Immature natural killer cell (primary cell): Measurements from ENCODE around the gene LIPC. TPM values are rescaled to one million over a fixed set of nuclear protein-coding genes. Genes with fewer than 3 reads are reported as not detected.
A peak's percentile ranks its signal among the peaks of the same experiment; 100 is the strongest.

ENCODE experiments used
- DNase-seq, 3 donors: peaks; one replicate each; pipeline ENCODE4 v3.0.0; 2022; ENCODE audit warnings: mixed read lengths in 1 of 3
- H3K27ac Mint-ChIP-seq, 6 donors: one replicate each; pipeline ENCODE4 v1.8.0; 2020; ENCODE audit warnings: mixed read lengths in 6 of 6, mild to moderate bottlenecking in 5 of 6, inconsistent platforms in 4 of 6, moderate library complexity in 3 of 6
- H3K27me3 Mint-ChIP-seq, 3 donors: one replicate each; pipeline ENCODE4 v1.8.0; 2020 to 2021; ENCODE audit warnings: low read depth in 3 of 3, mild to moderate bottlenecking in 3 of 3, mixed read lengths in 3 of 3, moderate library complexity in 3 of 3, inconsistent platforms in 1 of 3
- H3K36me3 Mint-ChIP-seq, 3 donors: one replicate each; pipeline ENCODE4 v1.8.0; 2020; ENCODE audit warnings: mixed read lengths in 3 of 3, inconsistent platforms in 2 of 3, mild to moderate bottlenecking in 2 of 3
- H3K4me1 Mint-ChIP-seq, 2 donors: one replicate each; pipeline ENCODE4 v1.8.0; 2020; ENCODE audit warnings: inconsistent platforms in 2 of 2, mild to moderate bottlenecking in 2 of 2, mixed read lengths in 2 of 2, moderate library complexity in 1 of 2
- H3K4me3 Mint-ChIP-seq, 5 donors: one replicate each; pipeline ENCODE4 v1.8.0; 2020; ENCODE audit warnings: mild to moderate bottlenecking in 5 of 5, mixed read lengths in 5 of 5, inconsistent platforms in 3 of 5, moderate library complexity in 3 of 5
- H3K9me3 Mint-ChIP-seq, 6 donors: one replicate each; pipeline ENCODE4 v1.8.0; 2020; ENCODE audit warnings: mild to moderate bottlenecking in 6 of 6, mixed read lengths in 6 of 6, inconsistent platforms in 4 of 6, moderate library complexity in 3 of 6
- polyA plus RNA-seq, 3 donors: library from polyadenylated mRNA; unstranded; fragments of 300-500 nt; fragmentation: Illumina TruSeq; gene quantifications; one replicate each; pipeline ENCODE4 v1.2.3, GENCODE V29; 2021

Gene LIPC
- polyA plus RNA-seq, 3 donors from 2014 or later: 2.4 to 6.8 (median 2.8) TPM

DNA sequence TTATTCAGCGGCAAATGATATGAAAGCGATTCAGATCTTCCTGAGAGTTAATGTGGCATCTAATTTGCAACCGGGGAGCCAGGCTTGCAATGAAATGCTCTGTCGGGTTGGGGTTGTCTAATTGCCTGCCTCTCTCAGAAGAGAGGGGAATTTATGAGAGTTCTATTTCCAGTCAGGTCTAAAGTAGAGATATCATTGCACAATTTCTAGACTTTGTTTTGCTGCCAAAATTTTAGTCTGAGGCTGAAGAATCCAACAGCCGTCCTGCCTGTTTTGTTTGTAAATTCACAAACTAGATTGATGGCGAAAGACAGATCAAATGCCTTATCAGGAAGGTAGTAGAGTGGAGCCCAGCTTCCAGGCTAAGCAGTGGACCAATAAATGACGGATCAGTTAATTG lies 610 bp downstream of the LIPC start:
- H3K9me3 Mint-ChIP-seq: no peaks in the 10 kb centered on the region
- H3K4me1 Mint-ChIP-seq: no peaks in the 10 kb centered on the region
- no peak overlapping the region for H3K27ac Mint-ChIP-seq
- no peak for DNase-seq
- peaks cover 0 to 2% (median 1%) of the 10 kb centered on the region in 3 donors for H3K27me3 Mint-ChIP-seq
- H3K4me3 Mint-ChIP-seq: no peak overlapping the region
- H3K36me3 Mint-ChIP-seq: peaks cover 0 to 12% (median 0%) of the 10 kb centered on the region in 3 donors

DNA sequence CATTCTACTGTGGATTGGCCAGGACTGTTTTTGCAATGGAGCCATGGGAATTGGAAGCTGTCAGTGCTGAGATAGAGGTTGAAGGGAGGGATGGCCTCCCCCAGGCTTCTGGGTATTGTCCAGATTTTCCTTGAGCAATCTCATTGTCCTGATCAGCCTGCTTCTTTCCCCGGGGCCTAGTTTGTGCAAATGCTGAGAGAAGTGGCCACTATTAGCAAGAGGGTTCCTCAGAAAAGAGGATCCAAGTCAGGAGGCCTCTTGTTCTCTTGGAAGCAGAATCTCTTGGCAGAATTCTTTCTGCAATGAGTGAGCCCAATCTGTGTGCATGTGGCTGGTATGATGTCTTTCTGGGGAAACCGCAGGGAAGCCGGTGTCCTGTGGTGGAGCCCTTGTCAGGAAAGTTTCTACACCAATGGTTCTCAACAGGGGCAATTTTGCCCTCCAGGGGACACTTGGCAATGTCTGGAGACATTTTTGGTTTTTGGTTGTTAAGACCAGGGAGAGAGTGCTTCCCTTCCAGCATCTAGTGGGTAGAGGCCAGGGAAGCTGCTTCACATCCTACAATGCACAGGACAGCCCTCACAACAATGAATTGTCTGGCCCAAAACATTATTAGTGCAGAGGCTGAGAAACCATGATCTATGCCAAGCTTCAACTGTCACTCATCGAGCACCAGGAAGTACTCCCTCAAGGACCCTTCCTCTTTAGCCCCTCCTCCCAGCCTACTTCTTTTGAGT lies 2.0 kb downstream of the LIPC start:
- DNase-seq: no peak
- peaks cover 2 to 3% of the 10 kb centered on the region in 2 donors for H3K4me1 Mint-ChIP-seq
- no peaks in the 10 kb centered on the region for H3K27me3 Mint-ChIP-seq
- no peak overlapping the region for H3K4me3 Mint-ChIP-seq
- peaks cover 0 to 12% (median 0%) of the 10 kb centered on the region in 3 donors for H3K36me3 Mint-ChIP-seq
- H3K9me3 Mint-ChIP-seq: no peaks in the 10 kb centered on the region
- H3K27ac Mint-ChIP-seq: no peak overlapping the region

DNA sequence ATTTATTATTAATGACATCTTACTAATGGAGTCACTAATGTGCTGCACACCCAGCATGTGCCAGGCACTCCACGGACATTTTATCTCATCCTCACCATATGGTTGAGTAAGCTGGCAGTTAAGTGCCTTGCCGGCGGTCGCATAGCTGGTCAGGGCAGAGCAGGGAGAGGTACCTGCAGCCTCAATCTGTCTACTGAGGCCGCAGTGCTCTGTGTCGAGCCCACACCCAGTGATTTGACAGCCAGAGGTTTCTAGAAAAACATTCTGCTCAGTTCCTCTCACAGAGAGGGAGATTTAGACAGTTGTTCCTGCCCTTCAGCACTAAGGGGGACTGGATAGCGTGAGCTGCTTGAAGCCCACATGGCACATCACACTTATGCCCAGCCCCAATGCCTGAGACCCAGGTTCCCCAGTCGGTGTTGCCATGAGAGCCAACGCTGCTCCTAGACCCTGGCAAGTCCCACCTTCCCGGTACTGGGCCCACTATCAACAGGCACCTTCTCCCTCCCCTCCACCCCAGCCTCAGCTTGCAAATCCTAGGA lies 2.6 kb downstream of the LIPC start:
- no peaks in the 10 kb centered on the region for H3K27me3 Mint-ChIP-seq
- H3K9me3 Mint-ChIP-seq: no peaks in the 10 kb centered on the region
- no peak overlapping the region for H3K4me3 Mint-ChIP-seq
- H3K27ac Mint-ChIP-seq: no peak overlapping the region
- no peak for DNase-seq
- H3K4me1 Mint-ChIP-seq: peaks cover 9 to 10% of the 10 kb centered on the region in 2 donors
- H3K36me3 Mint-ChIP-seq: peaks cover 0 to 12% (median 0%) of the 10 kb centered on the region in 3 donors

DNA sequence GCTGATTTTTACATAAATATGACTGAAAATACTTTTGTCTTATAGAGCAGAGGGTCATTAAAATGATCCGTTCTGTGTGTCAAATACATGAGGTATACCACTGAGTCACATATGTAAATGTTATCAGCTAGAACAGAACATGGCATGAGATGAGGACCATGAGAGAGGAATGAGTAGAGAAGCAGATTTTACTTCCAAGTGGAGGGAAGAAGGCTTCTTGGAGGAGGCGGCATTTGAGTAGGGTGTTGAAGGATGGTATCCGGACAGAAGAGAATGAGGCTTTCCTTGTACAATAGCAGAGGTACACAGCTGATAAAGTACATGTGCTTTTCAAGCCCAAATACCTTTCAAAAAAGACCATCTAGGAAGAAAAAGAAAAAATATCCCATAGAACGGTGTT lies 4.8 kb downstream of the LIPC start:
- peak overlapping the region in 1 of 6 donors; percentile 56 for H3K27ac Mint-ChIP-seq
- H3K9me3 Mint-ChIP-seq: no peaks in the 10 kb centered on the region
- H3K4me1 Mint-ChIP-seq: peaks cover 17 to 28% of the 10 kb centered on the region in 2 donors

GRCh38 chr15:58437531-58438105 lies 5.8 kb downstream of the LIPC start:
- peaks cover 22 to 38% of the 10 kb centered on the region in 2 donors for H3K4me1 Mint-ChIP-seq
- no peak overlapping the region for H3K4me3 Mint-ChIP-seq
- H3K27me3 Mint-ChIP-seq: no peaks in the 10 kb centered on the region
- no peaks in the 10 kb centered on the region for H3K9me3 Mint-ChIP-seq
- peak overlapping the region in 2 of 6 donors; percentile 2 to 39 for H3K27ac Mint-ChIP-seq
- DNase-seq: no peak
- H3K36me3 Mint-ChIP-seq: peaks cover 0 to 8% (median 0%) of the 10 kb centered on the region in 3 donors

More for the DNA sequence above, 4.8 kb downstream of the LIPC start:
- no peak overlapping the region for H3K4me3 Mint-ChIP-seq
- no peak for DNase-seq
- H3K27me3 Mint-ChIP-seq: no peaks in the 10 kb centered on the region
- H3K36me3 Mint-ChIP-seq: peaks cover 0 to 8% (median 0%) of the 10 kb centered on the region in 3 donors

- peak overlapping the region in 1 of 6 donors; percentile 39 for H3K27ac Mint-ChIP-seq
- H3K36me3 Mint-ChIP-seq: peaks cover 0 to 7% (median 0%) of the 10 kb centered on the region in 3 donors
- no peaks in the 10 kb centered on the region for H3K9me3 Mint-ChIP-seq
- no peak overlapping the region for H3K4me3 Mint-ChIP-seq
- no peaks in the 10 kb centered on the region for H3K27me3 Mint-ChIP-seq
- peaks cover 24 to 39% of the 10 kb centered on the region in 2 donors for H3K4me1 Mint-ChIP-seq
- no peak for DNase-seq
These were observed 6.3 kb downstream of the LIPC start for GRCh38 chr15:58438111-58438510.

DNA sequence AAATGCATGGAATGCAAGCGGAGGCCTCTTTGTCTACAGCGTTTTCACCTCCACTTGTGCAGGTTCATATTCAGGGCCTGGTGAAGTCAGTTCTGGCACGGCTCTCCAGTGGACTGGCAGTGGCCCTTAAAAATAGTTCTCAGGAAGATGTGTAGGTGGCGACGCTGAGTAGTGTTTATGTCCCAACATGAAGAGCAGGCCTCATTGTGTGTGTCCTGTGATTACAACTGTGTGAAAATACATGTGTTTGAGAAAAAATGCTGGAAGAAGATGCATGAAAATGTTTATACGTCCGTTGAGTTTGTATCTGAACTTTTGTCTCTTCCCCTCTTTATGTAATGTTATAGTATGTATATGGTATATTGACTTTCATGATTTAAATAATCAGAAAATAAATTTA lies 7.2 kb downstream of the LIPC start:
- peak; percentile 32 to 47 (median 47) for DNase-seq
- Mint-ChIP-seq H3K4me1 (peaks cover 28 to 46% of the 10 kb centered on the region in 2 donors), H3K36me3 (peaks cover 0 to 4% (median 0%) of the 10 kb centered on the region in 3 donors), H3K4me3 (no peak overlapping the region), H3K27ac (peak overlapping the region in 4 of 6 donors; percentile 51 to 80 (median 69)), H3K27me3 (no peaks in the 10 kb centered on the region), H3K9me3 (no peaks in the 10 kb centered on the region)

GRCh38 chr15:58440158-58440910 lies 8.5 kb downstream of the LIPC start:
- H3K36me3 Mint-ChIP-seq: peaks cover 0 to 4% (median 0%) of the 10 kb centered on the region in 3 donors
- H3K9me3 Mint-ChIP-seq: no peaks in the 10 kb centered on the region
- H3K27ac Mint-ChIP-seq: peak overlapping the region in 5 of 6 donors; percentile 11 to 65 (median 55)
- no peak overlapping the region for H3K4me3 Mint-ChIP-seq
- no peaks in the 10 kb centered on the region for H3K27me3 Mint-ChIP-seq
- no peak for DNase-seq
- H3K4me1 Mint-ChIP-seq: peaks cover 34 to 54% of the 10 kb centered on the region in 2 donors

- no peak for DNase-seq
- H3K27ac Mint-ChIP-seq: peak overlapping the region in 3 of 6 donors; percentile 26 to 65 (median 55)
- H3K4me1 Mint-ChIP-seq: peaks cover 34 to 58% of the 10 kb centered on the region in 2 donors
- no peak overlapping the region for H3K4me3 Mint-ChIP-seq
- H3K27me3 Mint-ChIP-seq: no peaks in the 10 kb centered on the region
- H3K9me3 Mint-ChIP-seq: no peaks in the 10 kb centered on the region
- H3K36me3 Mint-ChIP-seq: peaks cover 0 to 4% (median 0%) of the 10 kb centered on the region in 3 donors
These were observed 9.1 kb downstream of the LIPC start for GRCh38 chr15:58440922-58441321.

DNA sequence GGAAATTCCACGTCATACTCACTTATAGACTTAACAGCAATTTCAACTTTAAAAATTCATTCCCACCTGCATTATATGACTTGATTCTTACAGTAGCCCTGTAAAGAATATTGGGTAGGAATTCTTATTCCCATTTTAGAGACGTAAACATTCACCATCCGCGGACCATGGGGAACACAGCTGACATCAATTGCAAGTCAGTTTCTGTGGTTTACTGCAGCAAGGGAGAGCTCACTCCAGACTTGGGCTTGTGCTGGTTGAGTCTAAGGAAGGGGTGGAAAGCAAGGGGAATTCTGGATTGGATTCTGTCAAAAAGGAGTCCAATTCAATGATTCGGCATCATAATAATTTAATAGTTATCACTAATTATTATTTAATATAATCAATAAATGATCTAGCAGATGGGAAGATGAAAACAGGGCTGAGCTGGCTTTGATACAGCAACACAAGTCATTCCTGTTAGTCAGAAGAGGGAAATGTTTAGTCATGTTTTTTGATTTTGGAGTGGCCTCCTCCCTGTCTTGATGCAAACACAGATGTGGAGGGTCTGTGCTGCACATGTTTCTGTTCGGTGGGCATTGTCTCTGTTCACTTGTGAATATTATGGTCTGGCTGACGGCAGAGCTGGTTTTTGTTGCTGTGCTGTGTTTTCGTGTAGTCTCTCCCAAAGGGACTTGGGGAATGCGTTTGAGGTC lies 9.7 kb downstream of the LIPC start:
- peaks cover 0 to 8% (median 0%) of the 10 kb centered on the region in 3 donors for H3K36me3 Mint-ChIP-seq
- H3K4me1 Mint-ChIP-seq: peaks cover 34 to 63% of the 10 kb centered on the region in 2 donors
- H3K27ac Mint-ChIP-seq: peak overlapping the region in 5 of 6 donors; percentile 11 to 49 (median 15)
- no peaks in the 10 kb centered on the region for H3K9me3 Mint-ChIP-seq
- DNase-seq: no peak
- H3K27me3 Mint-ChIP-seq: no peaks in the 10 kb centered on the region
- no peak overlapping the region for H3K4me3 Mint-ChIP-seq

- no peak for DNase-seq
- Mint-ChIP-seq H3K36me3 (peaks cover 0 to 7% (median 0%) of the 10 kb centered on the region in 3 donors), H3K9me3 (no peaks in the 10 kb centered on the region), H3K27ac (peak overlapping the region in 4 of 6 donors; percentile 23 to 49 (median 32)), H3K4me1 (peaks cover 34 to 67% of the 10 kb centered on the region in 2 donors), H3K4me3 (no peak overlapping the region), H3K27me3 (no peaks in the 10 kb centered on the region)
These were observed 10.3 kb downstream of the LIPC start for GRCh38 chr15:58442122-58442521.

DNA sequence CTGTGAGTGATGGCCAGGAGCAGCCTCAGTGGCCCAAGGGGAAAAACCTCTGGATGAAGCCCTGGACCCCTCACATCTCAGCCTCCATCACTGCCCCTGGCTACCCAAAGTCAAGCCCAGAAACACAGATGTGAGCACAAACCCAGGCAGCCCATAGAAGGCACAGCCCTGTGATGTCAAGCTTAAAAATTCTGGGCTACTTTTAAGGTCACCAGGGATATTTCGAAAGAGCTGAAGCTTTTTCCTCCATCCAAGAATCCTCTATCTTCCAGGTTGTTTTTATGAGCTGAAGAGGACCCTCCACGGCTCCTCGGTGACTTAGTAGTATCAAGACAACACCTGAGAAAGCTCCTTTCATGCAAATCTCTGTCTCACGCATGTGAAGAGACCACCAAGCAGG lies 11.5 kb downstream of the LIPC start:
- peaks cover 0 to 7% (median 0%) of the 10 kb centered on the region in 3 donors for H3K36me3 Mint-ChIP-seq
- H3K9me3 Mint-ChIP-seq: no peaks in the 10 kb centered on the region
- peak overlapping the region in 4 of 6 donors; percentile 1 to 16 (median 10) for H3K27ac Mint-ChIP-seq
- no peak overlapping the region for H3K4me3 Mint-ChIP-seq
- no peak for DNase-seq
- H3K27me3 Mint-ChIP-seq: no peaks in the 10 kb centered on the region
- peaks cover 35 to 73% of the 10 kb centered on the region in 2 donors for H3K4me1 Mint-ChIP-seq

- H3K4me1 Mint-ChIP-seq: peaks cover 30 to 67% of the 10 kb centered on the region in 2 donors
- H3K27me3 Mint-ChIP-seq: no peaks in the 10 kb centered on the region
- H3K4me3 Mint-ChIP-seq: peak overlapping the region in 1 of 5 donors; percentile 19
- peak overlapping the region in 3 of 6 donors; percentile 1 to 84 (median 16) for H3K27ac Mint-ChIP-seq
- peaks cover 0 to 12% (median 0%) of the 10 kb centered on the region in 3 donors for H3K36me3 Mint-ChIP-seq
- no peaks in the 10 kb centered on the region for H3K9me3 Mint-ChIP-seq
- DNase-seq: no peak
These were observed 12.3 kb downstream of the LIPC start for GRCh38 chr15:58444056-58444455.
